Gastroesophageal sphincter (tissue), 3 donors: ENCODE measurements around the gene SLC30A7.

ENCODE experiments used
- CTCF ChIP-seq, 4 experiments: fragments of 200-600 bp in 2 of 4; fragments of 450-650 bp in 2 of 4; sonication (generic) in 1 of 4; IDR thresholded peaks; one replicate each; pipeline ENCODE4 v1.5.1; 2017 to 2019; ENCODE audit warnings: antibody characterized with exemption in 4 of 4, mild to moderate bottlenecking in 2 of 4, moderate library complexity in 2 of 4
- EP300 ChIP-seq: sonication (generic); formaldehyde crosslinking; IDR thresholded peaks from one replicate; pipeline ENCODE4 v1.6.1; 2017; ENCODE audit warnings: antibody characterized with exemption, mild to moderate bottlenecking
- POLR2A ChIP-seq, 2 donors: fragments of 450-650 bp; IDR thresholded peaks; one replicate each; pipeline ENCODE4 v1.6.1; 2017; ENCODE audit warnings: antibody characterized with exemption in 2 of 2, mild to moderate bottlenecking in 2 of 2, moderate library complexity in 1 of 2

GRCh38 chr1:100989306-100990077, 93.6 kb downstream of the SLC30A7 start:
- TF ChIP-seq CTCF (IDR thresholded peaks at IDR 0.05): no peak
- no peak for TF ChIP-seq EP300
- no peak for TF ChIP-seq POLR2A (IDR thresholded peaks at IDR 0.05)
